Measurements from ENCODE around the gene STBD1. TPM values are rescaled to one million over a fixed set of nuclear protein-coding genes. Genes with fewer than 3 reads are reported as not detected.

Gene STBD1
- total and polyA plus RNA-seq, 2 of the 4 experiments (the other 2 are of a cell fraction), result 1.7 to 3.0 TPM

GRCh38 chr4:76280488-76281441 is 25.8 kb upstream of the STBD1 start:
- H3K9ac ChIP-seq (ENCODE audit: low read depth, low read length), result no peak overlapping the region
- H2BK120ac ChIP-seq (ENCODE audit: low read depth, low read length), result no peak overlapping the region
- H3K56ac ChIP-seq (ENCODE audit: extremely low read depth, insufficient read depth, low read length), result no peak overlapping the region
- no peak overlapping the region for H2BK5ac ChIP-seq (ENCODE audit: low read depth, low read length, poor library complexity, severe bottlenecking)
- no peak overlapping the region for H2AK9ac ChIP-seq (replicated peaks; ENCODE audit: low read depth, low read length, poor library complexity)
- no peaks in the 10 kb centered on the region for H3K9me3 ChIP-seq (ENCODE audit: control insufficient read depth, insufficient read depth, low read length)
- POLR2A ChIA-PET (ENCODE audit: unreplicated experiment), result no interaction called here
- H3K27ac ChIP-seq (ENCODE audit: insufficient read depth, low read length), result no peak overlapping the region
- intact Hi-C loops (cut with micrococcal nuclease) (no loop called here), in situ Hi-C loops (cut with MboI; ENCODE audit: low sequenced_read_pairs) (no loop called here), dilution Hi-C loops (cut with HindIII; ENCODE audit: low sequenced_read_pairs, unreplicated experiment) (no loop called here)
- H3K18ac ChIP-seq (ENCODE audit: low read depth, low read length), result no peak overlapping the region
- no peaks in the 10 kb centered on the region for H3K4me1 ChIP-seq (ENCODE audit: control insufficient read depth, insufficient read depth, low read length)
- H3K9me1 ChIP-seq (ENCODE audit: insufficient read depth, low read length), result peaks cover 2% of the 10 kb centered on the region; the same call in 1 of the 2 replicates
- no peak overlapping the region for H2BK20ac ChIP-seq (ENCODE audit: low read depth, low read length)
- peak overlapping the region; percentile 59 for H2AFZ ChIP-seq (replicated peaks; ENCODE audit: low read length, poor library complexity)
- H4K91ac ChIP-seq (ENCODE audit: insufficient read depth, low read depth, low read length), result no peak overlapping the region
- CTCF ChIA-PET, result interaction anchor here (1.0 kb wide), 1 partner anchor 97 kb away, joined by 3 read pairs; no protein-coding TSS in a partner anchor
- no peak for ATAC-seq (ENCODE audit: low read depth)
- H3K79me1 ChIP-seq (ENCODE audit: low read depth in 1 of 2, low read length in 2 of 2), result no peaks in the 10 kb centered on the region
- H4K20me1 ChIP-seq (ENCODE audit: insufficient read depth, low read length), result no peaks in the 10 kb centered on the region
- H4K8ac ChIP-seq (ENCODE audit: low read depth in 2 of 2, low read length in 2 of 2), result no peak overlapping the region
- H3K4me2 ChIP-seq (ENCODE audit: low read depth, low read length), result no peak overlapping the region
- H4K5ac ChIP-seq (ENCODE audit: low read depth, low read length), result no peak overlapping the region
- H2BK15ac ChIP-seq (ENCODE audit: low read depth, low read length), result no peak overlapping the region
- H3K36me3 ChIP-seq (ENCODE audit: control insufficient read depth, insufficient read depth, low read length), result no peaks in the 10 kb centered on the region
- 77% methylated on average over 3 of the region's 6 CpGs; no CpG with 5 or more reads in 1 of the 2 experiments for WGBS, 2 experiments (ENCODE audit: extremely low coverage in 2 of 2, insufficient read length in 1 of 2)
- H3K4ac ChIP-seq (ENCODE audit: low read depth, low read length), result no peak overlapping the region
- no peak overlapping the region for H3K23ac ChIP-seq (ENCODE audit: low read depth, low read length)
- H3K14ac ChIP-seq (replicated peaks; ENCODE audit: low read depth, low read length), result no peak overlapping the region
- no peak overlapping the region for H2AK5ac ChIP-seq (ENCODE audit: low read depth, low read length)
- DNase-seq, result no peak
- peaks cover 23% of the 10 kb centered on the region for H3K27me3 ChIP-seq (ENCODE audit: control insufficient read depth, insufficient read depth, low read length)
- BruUV-seq (replicated peaks), result no TSS peak
- H3K4me3 ChIP-seq (ENCODE audit: insufficient read depth, low read depth, low read length), result no peak overlapping the region
- TF ChIP-seq MXI1 (IDR thresholded peaks at IDR 0.05; ENCODE audit: borderline replicate concordance, low read depth, low read length), result no peak
- TF ChIP-seq MAZ (IDR thresholded peaks at IDR 0.05; ENCODE audit: borderline replicate concordance, low read depth, low read length), result no peak
- no peak for TF ChIP-seq RCOR1 (IDR thresholded peaks at IDR 0.05; ENCODE audit: insufficient replicate concordance, low read length)
- TF ChIP-seq MAFK (IDR thresholded peaks at IDR 0.05; ENCODE audit: low read depth, low read length), result no peak
- TF ChIP-seq BHLHE40 (IDR thresholded peaks at IDR 0.05; ENCODE audit: low read depth, low read length), result no peak
- TF ChIP-seq SMC3 (IDR thresholded peaks at IDR 0.05; ENCODE audit: low read depth, low read length), result no peak
- no peak for TF ChIP-seq FOS (IDR thresholded peaks at IDR 0.05; ENCODE audit: low read depth, low read length)
- no peak for TF ChIP-seq RFX5 (IDR thresholded peaks at IDR 0.05; ENCODE audit: low read depth, low read length)
- no peak for TF ChIP-seq NFE2L2 (IDR thresholded peaks at IDR 0.05; ENCODE audit: low read depth, low read length)
- TF ChIP-seq POLR2A (IDR thresholded peaks at IDR 0.05; ENCODE audit: low read depth, low read length), result no peak
- no peak for TF ChIP-seq RAD21 (IDR thresholded peaks at IDR 0.05; ENCODE audit: low read length)
- TF ChIP-seq, protein P1, sequence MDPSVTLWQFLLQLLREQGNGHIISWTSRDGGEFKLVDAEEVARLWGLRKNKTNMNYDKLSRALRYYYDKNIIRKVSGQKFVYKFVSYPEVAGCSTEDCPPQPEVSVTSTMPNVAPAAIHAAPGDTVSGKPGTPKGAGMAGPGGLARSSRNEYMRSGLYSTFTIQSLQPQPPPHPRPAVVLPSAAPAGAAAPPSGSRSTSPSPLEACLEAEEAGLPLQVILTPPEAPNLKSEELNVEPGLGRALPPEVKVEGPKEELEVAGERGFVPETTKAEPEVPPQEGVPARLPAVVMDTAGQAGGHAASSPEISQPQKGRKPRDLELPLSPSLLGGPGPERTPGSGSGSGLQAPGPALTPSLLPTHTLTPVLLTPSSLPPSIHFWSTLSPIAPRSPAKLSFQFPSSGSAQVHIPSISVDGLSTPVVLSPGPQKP (IDR thresholded peaks at IDR 0.05; ENCODE audit: borderline replicate concordance, low read depth, low read length), result no peak
- TF ChIP-seq, protein P2, sequence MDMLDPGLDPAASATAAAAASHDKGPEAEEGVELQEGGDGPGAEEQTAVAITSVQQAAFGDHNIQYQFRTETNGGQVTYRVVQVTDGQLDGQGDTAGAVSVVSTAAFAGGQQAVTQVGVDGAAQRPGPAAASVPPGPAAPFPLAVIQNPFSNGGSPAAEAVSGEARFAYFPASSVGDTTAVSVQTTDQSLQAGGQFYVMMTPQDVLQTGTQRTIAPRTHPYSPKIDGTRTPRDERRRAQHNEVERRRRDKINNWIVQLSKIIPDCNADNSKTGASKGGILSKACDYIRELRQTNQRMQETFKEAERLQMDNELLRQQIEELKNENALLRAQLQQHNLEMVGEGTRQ (IDR thresholded peaks at IDR 0.05; ENCODE audit: low read depth, low read length), result no peak
- no peak for TF ChIP-seq CEBPB (IDR thresholded peaks at IDR 0.05; ENCODE audit: low read depth, low read length)

Measured in IMR-90 (cell line).